ENCODE data around the gene WDR86.

DNA sequence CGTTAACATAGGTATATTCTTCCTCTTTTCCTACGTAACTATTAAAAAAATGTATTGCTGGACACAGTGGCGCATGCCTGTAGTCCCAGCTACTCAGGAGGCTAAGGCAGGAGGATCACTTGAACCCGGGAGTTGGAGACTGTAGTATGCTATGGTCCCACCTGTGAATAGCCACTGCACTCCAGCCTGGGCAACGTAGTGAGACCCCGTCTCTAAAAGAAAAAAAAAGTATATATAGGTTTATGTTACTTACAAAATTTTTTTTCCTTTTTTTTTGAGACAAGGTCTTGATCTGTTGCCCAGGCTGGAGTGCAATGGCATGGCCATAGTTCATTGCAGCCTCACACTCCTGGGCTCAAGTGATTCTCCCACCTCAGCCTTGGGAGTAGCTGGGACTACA, 62.6 kb downstream of the WDR86 start:
- TF ChIP-seq, protein P1, sequence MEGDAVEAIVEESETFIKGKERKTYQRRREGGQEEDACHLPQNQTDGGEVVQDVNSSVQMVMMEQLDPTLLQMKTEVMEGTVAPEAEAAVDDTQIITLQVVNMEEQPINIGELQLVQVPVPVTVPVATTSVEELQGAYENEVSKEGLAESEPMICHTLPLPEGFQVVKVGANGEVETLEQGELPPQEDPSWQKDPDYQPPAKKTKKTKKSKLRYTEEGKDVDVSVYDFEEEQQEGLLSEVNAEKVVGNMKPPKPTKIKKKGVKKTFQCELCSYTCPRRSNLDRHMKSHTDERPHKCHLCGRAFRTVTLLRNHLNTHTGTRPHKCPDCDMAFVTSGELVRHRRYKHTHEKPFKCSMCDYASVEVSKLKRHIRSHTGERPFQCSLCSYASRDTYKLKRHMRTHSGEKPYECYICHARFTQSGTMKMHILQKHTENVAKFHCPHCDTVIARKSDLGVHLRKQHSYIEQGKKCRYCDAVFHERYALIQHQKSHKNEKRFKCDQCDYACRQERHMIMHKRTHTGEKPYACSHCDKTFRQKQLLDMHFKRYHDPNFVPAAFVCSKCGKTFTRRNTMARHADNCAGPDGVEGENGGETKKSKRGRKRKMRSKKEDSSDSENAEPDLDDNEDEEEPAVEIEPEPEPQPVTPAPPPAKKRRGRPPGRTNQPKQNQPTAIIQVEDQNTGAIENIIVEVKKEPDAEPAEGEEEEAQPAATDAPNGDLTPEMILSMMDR (IDR thresholded peaks at IDR 0.05; ENCODE audit: low read length), result no peak
- no peak for TF ChIP-seq EZH2 (IDR thresholded peaks at IDR 0.05; ENCODE audit: borderline replicate concordance, low read length)
